SK-N-SH treated with all-trans-retinoic acid at 6 μM for 48 hours (cell line): ENCODE measurements around the gene RAMACL.

ENCODE experiments used
- CREB5 ChIP-seq: fragments of 250-450 bp; sonication (Bioruptor Pico); IDR thresholded peaks from 2 replicates; pipeline ENCODE4 v1.5.1; 2020; ENCODE audit warnings: low read depth, mild to moderate bottlenecking, moderate library complexity
- ISL1 ChIP-seq: fragments of 250-450 bp; sonication (Bioruptor Pico); IDR thresholded peaks from 2 replicates; pipeline ENCODE4 v2.1.2; 2022; ENCODE audit warnings: mild to moderate bottlenecking, moderate library complexity
- PATZ1 ChIP-seq: fragments of 250-450 bp; sonication (Bioruptor Pico); IDR thresholded peaks from 2 replicates; pipeline ENCODE4 v1.8.0; 2020; ENCODE audit warnings: mild to moderate bottlenecking, moderate library complexity, borderline replicate concordance

GRCh38 chr6:166595061-166595780, 8.7 kb upstream of the RAMACL start:
- peak; percentile 37; the same call in 1 of the 2 replicates for TF ChIP-seq ISL1 (CRISPR knock-in tag)
- no peak for TF ChIP-seq PATZ1
- TF ChIP-seq CREB5 (CRISPR knock-in tag), result no peak
